Lung microvascular endothelial cell (primary cell): Measurements from ENCODE around the gene CST9L. TPM values are rescaled to one million over a fixed set of nuclear protein-coding genes. Genes with fewer than 3 reads are reported as not detected.

Experiments
- DNase-seq, 2 donors: peaks; one replicate each; pipeline versions ENCODE4 v3.0.0 to v3.0.0-alpha.2; 2010; ENCODE audit warnings: low read depth in 2 of 2
- total RNA-seq: library from RNA; depleted of rRNA; stranded (reverse); fragments of >200 nt; gene quantifications from 2 replicates; pipeline ENCODE4 v1.2.1, GENCODE V29; 2014

The CST9L gene
- not detected in 2 replicates for total RNA-seq

GRCh38 chr20:23568320-23568970, at the start of gene CST9L:
Gene CST9L, minus strand, starts transcription at chr20:23568484. Its CDS starts 34 bp downstream, at chr20:23568450.
- DNase-seq: no peak

- DNase-seq: no peak
These were observed 45.9 kb upstream of the CST9L start for GRCh38 chr20:23614163-23614562.

GRCh38 chr20:23613676-23614075, 45.4 kb upstream of the CST9L start:
- DNase-seq: no peak

- DNase-seq: no peak
These were observed 44.1 kb upstream of the CST9L start for GRCh38 chr20:23612396-23612795.

- DNase-seq: no peak
These were observed 41.3 kb upstream of the CST9L start for GRCh38 chr20:23609486-23610109.

- no peak for DNase-seq
These were observed 40.1 kb upstream of the CST9L start for GRCh38 chr20:23608251-23608846.

- no peak for DNase-seq
These were observed 39.4 kb upstream of the CST9L start for GRCh38 chr20:23607497-23608245.

GRCh38 chr20:23606652-23607049, 38.4 kb upstream of the CST9L start:
- peak; percentile 67 to 71 for DNase-seq

GRCh38 chr20:23605867-23606651, 37.8 kb upstream of the CST9L start, which contains the start of gene CST9:
Gene CST9, minus strand, starts transcription at chr20:23605917. Its CDS starts 53 bp downstream, at chr20:23605864.
- DNase-seq: no peak

GRCh38 chr20:23604306-23604705, 36.0 kb upstream of the CST9L start:
- no peak for DNase-seq

GRCh38 chr20:23603321-23603720, 35.0 kb upstream of the CST9L start:
- DNase-seq: no peak

GRCh38 chr20:23602699-23603098, 34.4 kb upstream of the CST9L start:
- DNase-seq: no peak

- no peak for DNase-seq
These were observed 34.0 kb upstream of the CST9L start for GRCh38 chr20:23602241-23602640.

- DNase-seq: no peak
These were observed 33.4 kb upstream of the CST9L start for GRCh38 chr20:23601715-23602114.

GRCh38 chr20:23598481-23598880, 30.2 kb upstream of the CST9L start:
- DNase-seq: no peak

- no peak for DNase-seq
These were observed 28.4 kb upstream of the CST9L start for GRCh38 chr20:23596579-23597250.

GRCh38 chr20:23595941-23596340, 27.7 kb upstream of the CST9L start:
- DNase-seq: no peak

- DNase-seq: no peak
These were observed 20.4 kb upstream of the CST9L start for GRCh38 chr20:23588434-23589403.

- no peak for DNase-seq
These were observed 19.3 kb upstream of the CST9L start for GRCh38 chr20:23587631-23588030.
